Measurements from ENCODE around the gene DCK. TPM values are rescaled to one million over a fixed set of nuclear protein-coding genes. Genes with fewer than 3 reads are reported as not detected.
"Not testable (repeated sequence)": the region's sequence is repeated elsewhere in the genome, so short reads cannot be mapped to it uniquely, and the experiment has no call there.

Gene DCK
- total and polyA plus RNA-seq, 3 experiments from 2014 or later = 33.8 to 90.8 (median 34.8) TPM

- Mint-ChIP-seq H3K27ac (no peak overlapping the region), H3K27me3 (no peaks in the 10 kb centered on the region), H3K36me3 (peaks cover 13 to 23% (median 21%) of the 10 kb centered on the region in 3 donors), H3K4me1 (peaks cover 0 to 4% (median 3%) of the 10 kb centered on the region in 3 donors), H3K4me3 (no peak overlapping the region), H3K9me3 (peaks cover 0 to 2% (median 0%) of the 10 kb centered on the region in 5 donors)
- Histone ChIP-seq H3K27ac (ENCODE audit: low read depth, low read length) (no peak overlapping the region), H3K4me1 (ENCODE audit: insufficient read depth, low read length) (no peaks in the 10 kb centered on the region), H3K9me3 (ENCODE audit: low read length) (no peaks in the 10 kb centered on the region), H3K27me3 (ENCODE audit: insufficient read depth, low read length, poor library complexity, severe bottlenecking) (no peaks in the 10 kb centered on the region), H3K36me3 (ENCODE audit: insufficient read depth, low read length) (no peaks in the 10 kb centered on the region), H3K4me3 (ENCODE audit: low read length) (no peak overlapping the region)
- CTCF ChIA-PET = no interaction called here
- no peak for DNase-seq
- POLR2A ChIA-PET = no interaction called here
Measured at GRCh38 chr4:71045256-71045655, 51.8 kb downstream of the DCK start.

- Histone ChIP-seq H3K36me3 (ENCODE audit: insufficient read depth, low read length) (no peaks in the 10 kb centered on the region), H3K27me3 (ENCODE audit: insufficient read depth, low read length, poor library complexity, severe bottlenecking) (no peaks in the 10 kb centered on the region), H3K4me1 (ENCODE audit: insufficient read depth, low read length) (no peaks in the 10 kb centered on the region), H3K27ac (ENCODE audit: low read depth, low read length) (no peak overlapping the region), H3K9me3 (ENCODE audit: low read length) (no peaks in the 10 kb centered on the region), H3K4me3 (ENCODE audit: low read length) (no peak overlapping the region)
- H3K36me3 Mint-ChIP-seq = peaks cover 0 to 1% (median 0%) of the 10 kb centered on the region in 3 donors
- POLR2A ChIA-PET = no interaction called here
- CTCF ChIA-PET = no interaction called here
- H3K27ac Mint-ChIP-seq = no peak overlapping the region
- peaks cover 0 to 1% (median 0%) of the 10 kb centered on the region in 5 donors for H3K9me3 Mint-ChIP-seq
- peaks cover 0 to 5% (median 2%) of the 10 kb centered on the region in 3 donors for H3K4me1 Mint-ChIP-seq
- DNase-seq = no peak
- no peaks in the 10 kb centered on the region for H3K27me3 Mint-ChIP-seq
- H3K4me3 Mint-ChIP-seq = no peak overlapping the region
Measured at GRCh38 chr4:71049395-71049794, 55.9 kb downstream of the DCK start.

GRCh38 chr4:71050809-71051208, 57.4 kb downstream of the DCK start:
- no peak overlapping the region for H3K4me3 ChIP-seq (ENCODE audit: low read length)
- Mint-ChIP-seq H3K4me3 (no peak overlapping the region), H3K4me1 (peaks cover 0 to 5% (median 2%) of the 10 kb centered on the region in 3 donors), H3K9me3 (peaks cover 0 to 1% (median 0%) of the 10 kb centered on the region in 5 donors), H3K36me3 (no peaks in the 10 kb centered on the region), H3K27me3 (no peaks in the 10 kb centered on the region), H3K27ac (no peak overlapping the region)
- H3K9me3 ChIP-seq (ENCODE audit: low read length) = no peaks in the 10 kb centered on the region
- H3K27ac ChIP-seq (ENCODE audit: low read depth, low read length) = no peak overlapping the region
- POLR2A ChIA-PET = no interaction called here
- peak in 1 of 5 donors; percentile 4 for DNase-seq
- no peaks in the 10 kb centered on the region for H3K4me1 ChIP-seq (ENCODE audit: insufficient read depth, low read length)
- no peaks in the 10 kb centered on the region for H3K27me3 ChIP-seq (ENCODE audit: insufficient read depth, low read length, poor library complexity, severe bottlenecking)
- CTCF ChIA-PET = no interaction called here
- no peaks in the 10 kb centered on the region for H3K36me3 ChIP-seq (ENCODE audit: insufficient read depth, low read length)

GRCh38 chr4:71052034-71052433, 58.6 kb downstream of the DCK start:
- Histone ChIP-seq H3K36me3 (ENCODE audit: insufficient read depth, low read length) (no peaks in the 10 kb centered on the region), H3K27me3 (ENCODE audit: insufficient read depth, low read length, poor library complexity, severe bottlenecking) (no peaks in the 10 kb centered on the region), H3K4me3 (ENCODE audit: low read length) (no peak overlapping the region), H3K4me1 (ENCODE audit: insufficient read depth, low read length) (no peaks in the 10 kb centered on the region), H3K9me3 (ENCODE audit: low read length) (no peaks in the 10 kb centered on the region), H3K27ac (ENCODE audit: low read depth, low read length) (no peak overlapping the region)
- no peak overlapping the region for H3K27ac Mint-ChIP-seq
- H3K4me3 Mint-ChIP-seq = no peak overlapping the region
- no peaks in the 10 kb centered on the region for H3K36me3 Mint-ChIP-seq
- H3K4me1 Mint-ChIP-seq = peaks cover 0 to 5% (median 2%) of the 10 kb centered on the region in 3 donors
- H3K9me3 Mint-ChIP-seq = peaks cover 0 to 1% (median 0%) of the 10 kb centered on the region in 5 donors
- no peak for DNase-seq
- ChIA-PET POLR2A (no interaction called here), CTCF (no interaction called here)
- no peaks in the 10 kb centered on the region for H3K27me3 Mint-ChIP-seq

- Mint-ChIP-seq H3K27ac (no peak overlapping the region), H3K27me3 (no peaks in the 10 kb centered on the region), H3K9me3 (peaks cover 0 to 1% (median 0%) of the 10 kb centered on the region in 5 donors), H3K4me1 (peaks cover 0 to 5% (median 2%) of the 10 kb centered on the region in 3 donors), H3K4me3 (no peak overlapping the region), H3K36me3 (no peaks in the 10 kb centered on the region)
- Histone ChIP-seq H3K9me3 (ENCODE audit: low read length) (no peaks in the 10 kb centered on the region), H3K27ac (ENCODE audit: low read depth, low read length) (no peak overlapping the region), H3K27me3 (ENCODE audit: insufficient read depth, low read length, poor library complexity, severe bottlenecking) (no peaks in the 10 kb centered on the region), H3K4me1 (ENCODE audit: insufficient read depth, low read length) (no peaks in the 10 kb centered on the region), H3K36me3 (ENCODE audit: insufficient read depth, low read length) (no peaks in the 10 kb centered on the region), H3K4me3 (ENCODE audit: low read length) (no peak overlapping the region)
- CTCF ChIA-PET = no interaction called here
- POLR2A ChIA-PET = no interaction called here
- no peak for DNase-seq
Measured at GRCh38 chr4:71052716-71053115, 59.3 kb downstream of the DCK start.

GRCh38 chr4:71053613-71054012, 60.2 kb downstream of the DCK start:
- H3K36me3 ChIP-seq (ENCODE audit: insufficient read depth, low read length); POLR2A ChIA-PET; H3K27ac Mint-ChIP-seq; H3K4me3 Mint-ChIP-seq; DNase-seq; H3K27me3 ChIP-seq (ENCODE audit: insufficient read depth, low read length, poor library complexity, severe bottlenecking); H3K4me1 Mint-ChIP-seq; H3K27ac ChIP-seq (ENCODE audit: low read depth, low read length); H3K27me3 Mint-ChIP-seq; H3K36me3 Mint-ChIP-seq; H3K4me3 ChIP-seq (ENCODE audit: low read length); H3K9me3 Mint-ChIP-seq; H3K9me3 ChIP-seq (ENCODE audit: low read length); CTCF ChIA-PET; H3K4me1 ChIP-seq (ENCODE audit: insufficient read depth, low read length): not testable (repeated sequence)

GRCh38 chr4:71059573-71059972, 66.1 kb downstream of the DCK start:
- H3K9me3 ChIP-seq (ENCODE audit: low read length); CTCF ChIA-PET; H3K36me3 Mint-ChIP-seq; H3K4me1 Mint-ChIP-seq; H3K27ac Mint-ChIP-seq; H3K4me3 Mint-ChIP-seq; DNase-seq; H3K36me3 ChIP-seq (ENCODE audit: insufficient read depth, low read length); H3K4me3 ChIP-seq (ENCODE audit: low read length); POLR2A ChIA-PET; H3K4me1 ChIP-seq (ENCODE audit: insufficient read depth, low read length); H3K9me3 Mint-ChIP-seq; H3K27me3 ChIP-seq (ENCODE audit: insufficient read depth, low read length, poor library complexity, severe bottlenecking); H3K27ac ChIP-seq (ENCODE audit: low read depth, low read length); H3K27me3 Mint-ChIP-seq: not testable (repeated sequence)

- H3K27me3 Mint-ChIP-seq = peaks cover 0 to 5% of the 10 kb centered on the region in 2 donors
- no peak for DNase-seq
- H3K9me3 Mint-ChIP-seq = peaks cover 0 to 2% (median 0%) of the 10 kb centered on the region in 5 donors
- CTCF ChIA-PET = no interaction called here
- H3K4me3 ChIP-seq (ENCODE audit: low read length) = no peak overlapping the region
- no peaks in the 10 kb centered on the region for H3K27me3 ChIP-seq (ENCODE audit: insufficient read depth, low read length, poor library complexity, severe bottlenecking)
- H3K9me3 ChIP-seq (ENCODE audit: low read length) = no peaks in the 10 kb centered on the region
- H3K36me3 Mint-ChIP-seq = peaks cover 0 to 3% (median 0%) of the 10 kb centered on the region in 3 donors
- H3K36me3 ChIP-seq (ENCODE audit: insufficient read depth, low read length) = no peaks in the 10 kb centered on the region
- no peak overlapping the region for H3K27ac Mint-ChIP-seq
- H3K4me1 Mint-ChIP-seq = peaks cover 4 to 9% (median 9%) of the 10 kb centered on the region in 3 donors
- no peak overlapping the region for H3K4me3 Mint-ChIP-seq
- POLR2A ChIA-PET = no interaction called here
- H3K4me1 ChIP-seq (ENCODE audit: insufficient read depth, low read length) = no peaks in the 10 kb centered on the region
- no peak overlapping the region for H3K27ac ChIP-seq (ENCODE audit: low read depth, low read length)
Measured at GRCh38 chr4:71062436-71062835, 69.0 kb downstream of the DCK start.

GRCh38 chr4:71063711-71064110, 70.3 kb downstream of the DCK start:
- Mint-ChIP-seq H3K36me3 (peaks cover 0 to 3% (median 0%) of the 10 kb centered on the region in 3 donors), H3K4me3 (no peak overlapping the region), H3K9me3 (no peaks in the 10 kb centered on the region), H3K4me1 (peaks cover 4 to 11% (median 11%) of the 10 kb centered on the region in 3 donors), H3K27ac (no peak overlapping the region), H3K27me3 (peaks cover 0 to 5% of the 10 kb centered on the region in 2 donors)
- Histone ChIP-seq H3K27ac (ENCODE audit: low read depth, low read length) (no peak overlapping the region), H3K36me3 (ENCODE audit: insufficient read depth, low read length) (no peaks in the 10 kb centered on the region), H3K27me3 (ENCODE audit: insufficient read depth, low read length, poor library complexity, severe bottlenecking) (no peaks in the 10 kb centered on the region), H3K4me3 (ENCODE audit: low read length) (no peak overlapping the region), H3K9me3 (ENCODE audit: low read length) (no peaks in the 10 kb centered on the region), H3K4me1 (ENCODE audit: insufficient read depth, low read length) (no peaks in the 10 kb centered on the region)
- DNase-seq = no peak
- ChIA-PET CTCF (no interaction called here), POLR2A (no interaction called here)
